ENCODE measurements around the gene ERCC6L2.

- TF ChIP-seq EGR1 (IDR thresholded peaks at IDR 0.05; ENCODE audit: low read depth) (no peak), CTCF (IDR thresholded peaks at IDR 0.05 in 2 of 3, conservative IDR thresholded peaks at IDR 0.05 in 1 of 3; ENCODE audit: borderline replicate concordance in 1 of 3, insufficient read depth in 1 of 3, low read depth in 2 of 3, low read length in 2 of 3) (no peak), MAX (IDR thresholded peaks at IDR 0.05) (no peak), RAD21 (IDR thresholded peaks at IDR 0.05; ENCODE audit: low read depth) (no peak), EZH2 (IDR thresholded peaks at IDR 0.05) (no peak), CBX3 (IDR thresholded peaks at IDR 0.05; ENCODE audit: low read depth) (no peak), POLR2A (IDR thresholded peaks at IDR 0.05; ENCODE audit: borderline replicate concordance, extremely low read depth, insufficient read depth, insufficient read length) (no peak)
These were observed 64.0 kb downstream of the ERCC6L2 start for GRCh38 chr9:95939472-95939871.
